HepG2 (cell line): ENCODE measurements around the gene ESRP2. TPM values are rescaled to one million over a fixed set of nuclear protein-coding genes. Genes with fewer than 3 reads are reported as not detected.

Experiments
- BRCA1 ChIP-seq: sonication (generic); formaldehyde crosslinking; IDR thresholded peaks from 2 replicates; pipeline ENCODE4 v1.4.0; 2020; ENCODE audit warnings: missing genetic modification reagents
- HES4 ChIP-seq: sonication (generic); formaldehyde crosslinking; IDR thresholded peaks from 2 replicates; pipeline ENCODE4 v1.9.0; 2021; ENCODE audit warnings: mild to moderate bottlenecking, missing genetic modification reagents, borderline replicate concordance
- HHEX ChIP-seq: IDR thresholded peaks from 2 replicates; pipeline ENCODE4 v1.6.1; 2016; ENCODE audit warnings: control low read depth
- HIC2 ChIP-seq: sonication (generic); formaldehyde crosslinking; IDR thresholded peaks from 2 replicates; pipeline ENCODE4 v1.9.0; 2022; ENCODE audit warnings: low read depth, missing genetic modification reagents
- HNRNPL ChIP-seq: fragments of 200-400 bp; formaldehyde crosslinking; IDR thresholded peaks from 2 replicates; pipeline ENCODE4 v1.6.1; 2017; ENCODE audit warnings: mild to moderate bottlenecking, low read depth, low read length
- KLF16 ChIP-seq, 2 experiments: sonication (generic) in 1 of 2; formaldehyde crosslinking in 1 of 2; IDR thresholded peaks; 2 replicates each; pipeline versions ENCODE4 v1.6.1 to v1.8.0; 2016 to 2023; ENCODE audit warnings: missing genetic modification reagents in 2 of 2, missing compliant biosample characterization in 1 of 2
- NR2C2 ChIP-seq: sonication (generic); formaldehyde crosslinking; IDR thresholded peaks from 2 replicates; pipeline ENCODE4 v1.4.0; 2020; ENCODE audit warnings: missing genetic modification reagents, mild to moderate bottlenecking, moderate library complexity, borderline replicate concordance
- RFXANK ChIP-seq: IDR thresholded peaks from 2 replicates; pipeline ENCODE4 v1.6.1; 2016
- TCF12 ChIP-seq, 2 experiments: fragments of 450-650 bp in 1 of 2; sonication (generic) in 1 of 2; formaldehyde crosslinking in 1 of 2; IDR thresholded peaks; 2 replicates each; pipeline versions ENCODE4 v1.6.1 to v1.8.0; 2017 to 2022; ENCODE audit warnings: antibody characterized with exemption in 1 of 2, mild to moderate bottlenecking in 1 of 2, missing genetic modification reagents in 1 of 2, moderate library complexity in 1 of 2
- TFDP1 ChIP-seq: IDR thresholded peaks from 2 replicates; pipeline ENCODE4 v1.6.1; 2016; ENCODE audit warnings: missing compliant biosample characterization, missing genetic modification reagents, borderline replicate concordance
- ZBTB37 ChIP-seq: sonication (generic); formaldehyde crosslinking; IDR thresholded peaks from 2 replicates; pipeline ENCODE4 v1.4.0; 2020; ENCODE audit warnings: mild to moderate bottlenecking, missing genetic modification reagents
- ZNF253 ChIP-seq: sonication (generic); formaldehyde crosslinking; IDR thresholded peaks from 2 replicates; pipeline ENCODE4 v1.8.0; 2022; ENCODE audit warnings: mild to moderate bottlenecking, missing genetic modification reagents, borderline replicate concordance
- ZNF407 ChIP-seq: sonication (generic); formaldehyde crosslinking; IDR thresholded peaks from one replicate; pipeline ENCODE4 v1.5.1; 2020; ENCODE audit warnings: mild to moderate bottlenecking, missing genetic modification reagents; ENCODE audit errors: not compliant biosample characterization
- polyA plus RNA-seq, 8 experiments: library from polyadenylated mRNA; depleted of rRNA in 3 of 8; stranded (reverse) in 7 of 8; unstranded in 1 of 8; fragments of >200 nt; fragmentation: Illumina TruSeq in 4 of 8; extraction: Trizol in 4 of 8; gene quantifications; 2 replicates each; pipeline versions ENCODE4 v1.2.1 to v1.2.3, GENCODE V29; 2011 to 2016; ENCODE audit warnings: low read depth in 4 of 8, missing spikeins in 1 of 8, mixed read lengths in 1 of 8; ENCODE audit not compliant: insufficient read depth in 1 of 8
- total RNA-seq, 5 experiments: library from RNA; depleted of rRNA; stranded (reverse); fragments of >200 nt; fragmentation: Illumina TruSeq; extraction: Trizol; gene quantifications; 2 replicates each; pipeline ENCODE4 v1.2.3, GENCODE V29; 2016; ENCODE audit warnings: low read depth in 1 of 5

The ESRP2 gene
- total and polyA plus RNA-seq, 2 of the 13 experiments (the other 11 are each of a cell fraction or from before 2014, with no cell fraction given), result 21.1 to 32.4 TPM

GRCh38 chr16:68265078-68265920, 29.4 kb upstream of the ESRP2 start (continued):
- TF ChIP-seq ZNF407 (no peak), BRCA1 (no peak), NR2C2 (CRISPR knock-in tag) (0 out of 2 replicates have a peak, but pooled peaks have one; percentile 13), KLF16 (CRISPR knock-in tag; IDR thresholded peaks at IDR 0.05) (peak in 1 of 2 experiments; percentile 92; a peak in 2 of 4 replicates), TCF12 (IDR thresholded peaks at IDR 0.05) (no peak), TCF12 (CRISPR knock-in tag; IDR thresholded peaks at IDR 0.05) (0 out of 2 replicates have a peak, but pooled peaks have one; percentile 30), HIC2 (CRISPR knock-in tag) (peak; percentile 89), HHEX (peak; percentile 63), HNRNPL (peak; percentile 56; the same call in 1 of the 2 replicates), ZBTB37 (peak; percentile 68; the same call in 1 of the 2 replicates), RFXANK (CRISPR knock-in tag) (no peak), HES4 (CRISPR knock-in tag) (no peak), ZNF253 (CRISPR knock-in tag) (no peak; the same call in 1 of the 2 replicates), TFDP1 (CRISPR knock-in tag) (no peak)
